GM23248 (cell line): ENCODE measurements around the gene PDE3B. TPM values are rescaled to one million over a fixed set of nuclear protein-coding genes. Genes with fewer than 3 reads are reported as not detected.
"Not testable (repeated sequence)": the region's sequence is repeated elsewhere in the genome, so short reads cannot be mapped to it uniquely, and the experiment has no call there.

Source experiments
- DNase-seq: peaks from one replicate; pipeline ENCODE4 v3.0.0-alpha.2; 2015
- H2AFZ ChIP-seq: fragments of 200-600 bp; sonication (generic); 2 replicates; pipeline ENCODE4 v1.6.1; 2016; ENCODE audit warnings: antibody characterized with exemption
- H3F3A ChIP-seq: fragments of 200-600 bp; sonication (generic); 2 replicates; pipeline ENCODE4 v1.6.1; 2016; ENCODE audit warnings: mild to moderate bottlenecking, antibody characterized with exemption, mixed run types; ENCODE audit not compliant: insufficient read depth
- H3K27ac ChIP-seq: fragments of 200-600 bp; sonication (generic); 2 replicates; pipeline ENCODE4 v1.5.1; 2016; ENCODE audit warnings: mild to moderate bottlenecking
- H3K27me3 ChIP-seq: fragments of 200-600 bp; sonication (generic); replicated peaks from 2 replicates; pipeline ENCODE4 v1.6.1; 2016; ENCODE audit warnings: mild to moderate bottlenecking; ENCODE audit not compliant: insufficient read depth
- H3K36me3 ChIP-seq: fragments of 200-600 bp; sonication (generic); 2 replicates; pipeline ENCODE4 v1.6.1; 2016; ENCODE audit warnings: low read depth, mild to moderate bottlenecking
- H3K4me1 ChIP-seq: fragments of 200-600 bp; sonication (generic); 2 replicates; pipeline ENCODE4 v1.6.1; 2016; ENCODE audit warnings: mild to moderate bottlenecking; ENCODE audit not compliant: insufficient read depth
- H3K4me2 ChIP-seq: fragments of 200-600 bp; sonication (generic); one replicate; pipeline ENCODE4 v1.6.1; 2016; ENCODE audit warnings: mild to moderate bottlenecking; ENCODE audit not compliant: unreplicated experiment
- H3K4me3 ChIP-seq: fragments of 200-600 bp; sonication (generic); 2 replicates; pipeline ENCODE4 v1.5.1; 2016; ENCODE audit warnings: mild to moderate bottlenecking
- H3K79me2 ChIP-seq: fragments of 200-600 bp; sonication (generic); 2 replicates; pipeline ENCODE4 v1.6.1; 2016; ENCODE audit warnings: mild to moderate bottlenecking; ENCODE audit not compliant: insufficient read depth
- H3K9ac ChIP-seq: fragments of 200-600 bp; sonication (generic); 2 replicates; pipeline ENCODE4 v1.6.1; 2016; ENCODE audit warnings: mild to moderate bottlenecking
- H3K9me2 ChIP-seq: fragments of 200-600 bp; sonication (generic); 2 replicates; pipeline ENCODE4 v1.6.1; 2016; ENCODE audit warnings: mixed run types, mild to moderate bottlenecking, moderate library complexity; ENCODE audit not compliant: insufficient read depth
- H3K9me3 ChIP-seq: fragments of 200-600 bp; sonication (generic); one replicate; pipeline ENCODE4 v1.6.1; 2017; ENCODE audit warnings: low read depth
- H4K20me1 ChIP-seq: fragments of 200-600 bp; sonication (generic); 2 replicates; pipeline ENCODE4 v1.6.0; 2016; ENCODE audit not compliant: insufficient read depth
- EZH2 ChIP-seq: fragments of 200-600 bp; sonication (generic); IDR thresholded peaks from 2 replicates; pipeline ENCODE4 v1.6.1; 2018; ENCODE audit warnings: antibody characterized with exemption, mild to moderate bottlenecking; ENCODE audit not compliant: insufficient read depth, poor library complexity, severe bottlenecking
- EZH2phosphoT487 ChIP-seq: fragments of 200-600 bp; sonication (generic); IDR thresholded peaks from 2 replicates; pipeline ENCODE4 v1.6.1; 2018; ENCODE audit warnings: antibody characterized with exemption, moderate library complexity, mild to moderate bottlenecking, low read depth; ENCODE audit not compliant: insufficient read depth
- WGBS, 2 experiments: methylation state at CpG; one replicate each; pipeline ENCODE4 v1.1.6; 2015 to 2017; ENCODE audit warnings: low lambda C conversion rate in 2 of 2, low coverage in 1 of 2; ENCODE audit errors: missing lambda C conversion rate in 2 of 2; 5-methylcytosine and 5-hydroxymethylcytosine counted together
- in situ Hi-C: fragments of 300-500 bp; cut with MboI; formaldehyde crosslinking; loops from 2 replicates; pipeline ENCODE4 v1.15.0; 2020
- polyA plus RNA-seq: library from polyadenylated mRNA; unstranded; fragments of >200 nt; fragmentation: Nextera tagmentation; extraction: Ambion mirVana; gene quantifications from 2 replicates; pipeline ENCODE4 v1.2.1, GENCODE V29; 2016
- total RNA-seq: library from RNA; depleted of rRNA; stranded (reverse); fragments of >200 nt; shearing (Covaris generic); gene quantifications from 2 replicates; pipeline ENCODE4 v1.2.3, GENCODE V29; 2014

PDE3B gene
- total and polyA plus RNA-seq, 2 experiments from 2014 or later: not detected

DNA sequence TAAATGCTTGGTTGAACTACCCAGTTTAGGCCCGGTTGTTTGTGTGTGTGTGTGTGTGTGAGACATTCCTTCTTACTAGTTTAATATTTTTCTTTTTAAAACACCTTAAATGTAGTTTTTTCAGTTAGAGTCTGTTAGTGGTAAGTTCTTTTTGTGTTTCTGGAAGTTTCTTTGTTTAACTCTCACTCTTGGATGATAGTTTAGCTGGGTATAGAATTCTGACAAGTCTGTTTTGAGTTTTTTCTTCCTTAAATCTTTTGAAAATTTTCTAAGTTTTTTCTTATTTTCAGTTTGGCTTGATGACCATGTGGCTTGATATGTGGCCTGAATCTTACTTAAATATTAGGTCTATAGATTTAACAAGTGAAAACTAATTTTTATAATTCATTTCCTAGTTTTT lies 60.1 kb downstream of the PDE3B start:
- H3K79me2 ChIP-seq: no peaks in the 10 kb centered on the region
- no peaks in the 10 kb centered on the region for H3K9me3 ChIP-seq
- no peaks in the 10 kb centered on the region for H3K9me2 ChIP-seq
- TF ChIP-seq EZH2phosphoT487: no peak
- TF ChIP-seq EZH2: no peak
- H3K4me2 ChIP-seq: no peak overlapping the region
- H3K36me3 ChIP-seq: no peaks in the 10 kb centered on the region
- no peaks in the 10 kb centered on the region for H3K4me1 ChIP-seq
- H3K27me3 ChIP-seq: no peaks in the 10 kb centered on the region
- no peak overlapping the region for H3K9ac ChIP-seq
- no peaks in the 10 kb centered on the region for H4K20me1 ChIP-seq
- H2AFZ ChIP-seq: no peak overlapping the region
- no peak overlapping the region for H3K4me3 ChIP-seq
- H3K27ac ChIP-seq: no peak overlapping the region
- no peaks in the 10 kb centered on the region for H3F3A ChIP-seq
- WGBS, 2 experiments: 34 to 36% methylated on average over 1 of the region's 1 CpG
- in situ Hi-C loops: no loop called here
- no peak for DNase-seq

- no peak for TF ChIP-seq EZH2phosphoT487
- no peak for TF ChIP-seq EZH2
- 20 to 28% methylated on average over 2 of the region's 2 CpGs for WGBS, 2 experiments
- Histone ChIP-seq H3K9ac (no peak overlapping the region), H3K27me3 (no peaks in the 10 kb centered on the region), H4K20me1 (no peaks in the 10 kb centered on the region), H3K9me3 (no peaks in the 10 kb centered on the region), H3K9me2 (no peaks in the 10 kb centered on the region), H3F3A (no peaks in the 10 kb centered on the region), H3K79me2 (no peaks in the 10 kb centered on the region), H2AFZ (no peak overlapping the region), H3K4me3 (no peak overlapping the region), H3K27ac (no peak overlapping the region), H3K4me2 (no peak overlapping the region), H3K36me3 (no peaks in the 10 kb centered on the region), H3K4me1 (no peaks in the 10 kb centered on the region)
- in situ Hi-C loops: no loop called here
- no peak for DNase-seq
These were observed 61.5 kb downstream of the PDE3B start for GRCh38 chr11:14705067-14705466.

- no peak for DNase-seq
- Histone ChIP-seq H3K27ac (no peak overlapping the region), H3F3A (no peaks in the 10 kb centered on the region), H4K20me1 (no peaks in the 10 kb centered on the region), H3K9me3 (no peaks in the 10 kb centered on the region), H3K79me2 (no peaks in the 10 kb centered on the region), H2AFZ (no peak overlapping the region), H3K9me2 (no peaks in the 10 kb centered on the region), H3K9ac (no peak overlapping the region), H3K4me2 (no peak overlapping the region), H3K27me3 (no peaks in the 10 kb centered on the region), H3K4me1 (no peaks in the 10 kb centered on the region), H3K36me3 (no peaks in the 10 kb centered on the region), H3K4me3 (no peak overlapping the region)
- no peak for TF ChIP-seq EZH2
- TF ChIP-seq EZH2phosphoT487: no peak
- in situ Hi-C loops: no loop called here
- WGBS, 2 experiments: 34 to 35% methylated on average over 4 of the region's 4 CpGs
These were observed 70.1 kb downstream of the PDE3B start for GRCh38 chr11:14713496-14714244.

GRCh38 chr11:14715669-14716068 lies 72.1 kb downstream of the PDE3B start:
- H2AFZ ChIP-seq, H4K20me1 ChIP-seq, H3K27me3 ChIP-seq, H3K27ac ChIP-seq, H3K36me3 ChIP-seq, H3K9me3 ChIP-seq, in situ Hi-C loops, H3K4me1 ChIP-seq, H3K9me2 ChIP-seq, H3K4me3 ChIP-seq, H3F3A ChIP-seq, H3K9ac ChIP-seq, DNase-seq, H3K4me2 ChIP-seq, H3K79me2 ChIP-seq: not testable (repeated sequence)
- 69% methylated on average over 7 to 8 of the region's 11 CpGs for WGBS, 2 experiments

DNA sequence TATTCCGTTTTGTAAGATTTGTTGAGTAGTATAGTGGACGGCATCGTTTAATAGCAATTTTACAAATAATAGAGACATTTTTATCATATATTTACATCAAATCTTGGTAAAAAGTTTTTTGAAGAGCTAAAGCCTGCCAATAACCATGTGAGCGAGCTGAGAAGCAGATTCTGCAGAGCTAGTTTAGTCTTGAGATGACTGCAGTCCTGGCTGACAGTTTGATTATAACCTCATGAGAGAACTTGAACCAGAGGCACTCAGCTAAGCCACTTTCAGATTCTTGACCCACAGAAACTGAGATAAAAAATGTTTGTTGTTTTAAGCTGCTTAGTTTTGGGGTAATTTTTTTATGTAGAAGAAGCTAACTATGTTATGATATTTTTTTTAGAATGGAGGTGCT lies 78.9 kb downstream of the PDE3B start:
- no peaks in the 10 kb centered on the region for H3K4me1 ChIP-seq
- 39 to 41% methylated on average over 4 of the region's 4 CpGs for WGBS, 2 experiments
- TF ChIP-seq EZH2: no peak
- TF ChIP-seq EZH2phosphoT487: no peak
- H3K9ac ChIP-seq: no peak overlapping the region
- no peaks in the 10 kb centered on the region for H3K9me2 ChIP-seq
- H2AFZ ChIP-seq: no peak overlapping the region
- H3K27me3 ChIP-seq: no peaks in the 10 kb centered on the region
- no peaks in the 10 kb centered on the region for H3K9me3 ChIP-seq
- no peak overlapping the region for H3K4me3 ChIP-seq
- H3K36me3 ChIP-seq: no peaks in the 10 kb centered on the region
- DNase-seq: no peak
- no peak overlapping the region for H3K27ac ChIP-seq
- no peaks in the 10 kb centered on the region for H3K79me2 ChIP-seq
- H3F3A ChIP-seq: no peaks in the 10 kb centered on the region
- H4K20me1 ChIP-seq: no peaks in the 10 kb centered on the region
- H3K4me2 ChIP-seq: no peak overlapping the region
- in situ Hi-C loops: no loop called here
